Esophagus muscularis mucosa (tissue), 4 donors: ENCODE data around the gene IGF2BP1.

ENCODE experiments used
- EP300 ChIP-seq: sonication (generic); formaldehyde crosslinking; IDR thresholded peaks from one replicate; pipeline ENCODE4 v1.6.1; 2017; ENCODE audit warnings: antibody characterized with exemption
- POLR2A ChIP-seq: fragments of 450-650 bp; IDR thresholded peaks from one replicate; pipeline ENCODE4 v1.6.1; 2017; ENCODE audit warnings: antibody characterized with exemption, moderate library complexity, mild to moderate bottlenecking, low read depth
- TF ChIP-seq, protein P1 (sequence below), 3 experiments: fragments of 200-600 bp in 2 of 3; fragments of 450-650 bp in 1 of 3; sonication (generic) in 2 of 3; IDR thresholded peaks; one replicate each; pipeline ENCODE4 v1.5.1; 2017 to 2019; ENCODE audit warnings: antibody characterized with exemption in 3 of 3, mild to moderate bottlenecking in 2 of 3, moderate library complexity in 1 of 3

DNA sequence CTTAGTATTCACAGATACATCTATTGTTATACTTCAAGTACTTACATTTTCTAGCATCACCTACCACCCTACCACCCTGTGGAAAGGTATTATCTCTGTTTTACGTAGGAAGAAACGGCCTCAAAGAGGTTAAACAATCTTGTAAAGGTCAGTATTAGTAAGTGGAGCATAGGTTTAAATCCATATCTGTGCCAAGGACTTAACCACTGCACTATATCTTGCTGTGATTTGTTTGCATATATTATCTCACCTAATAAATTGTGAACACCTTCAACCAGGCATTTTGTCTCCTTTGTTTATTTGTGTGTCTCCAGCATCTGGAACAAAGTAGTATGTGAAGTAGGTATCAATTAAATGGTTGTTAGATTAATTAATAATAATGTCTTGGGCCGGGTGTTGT, 27.3 kb downstream of the IGF2BP1 start:
- no peak for TF ChIP-seq POLR2A
- TF ChIP-seq, protein P1, sequence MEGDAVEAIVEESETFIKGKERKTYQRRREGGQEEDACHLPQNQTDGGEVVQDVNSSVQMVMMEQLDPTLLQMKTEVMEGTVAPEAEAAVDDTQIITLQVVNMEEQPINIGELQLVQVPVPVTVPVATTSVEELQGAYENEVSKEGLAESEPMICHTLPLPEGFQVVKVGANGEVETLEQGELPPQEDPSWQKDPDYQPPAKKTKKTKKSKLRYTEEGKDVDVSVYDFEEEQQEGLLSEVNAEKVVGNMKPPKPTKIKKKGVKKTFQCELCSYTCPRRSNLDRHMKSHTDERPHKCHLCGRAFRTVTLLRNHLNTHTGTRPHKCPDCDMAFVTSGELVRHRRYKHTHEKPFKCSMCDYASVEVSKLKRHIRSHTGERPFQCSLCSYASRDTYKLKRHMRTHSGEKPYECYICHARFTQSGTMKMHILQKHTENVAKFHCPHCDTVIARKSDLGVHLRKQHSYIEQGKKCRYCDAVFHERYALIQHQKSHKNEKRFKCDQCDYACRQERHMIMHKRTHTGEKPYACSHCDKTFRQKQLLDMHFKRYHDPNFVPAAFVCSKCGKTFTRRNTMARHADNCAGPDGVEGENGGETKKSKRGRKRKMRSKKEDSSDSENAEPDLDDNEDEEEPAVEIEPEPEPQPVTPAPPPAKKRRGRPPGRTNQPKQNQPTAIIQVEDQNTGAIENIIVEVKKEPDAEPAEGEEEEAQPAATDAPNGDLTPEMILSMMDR (IDR thresholded peaks at IDR 0.05), result no peak
- no peak for TF ChIP-seq EP300
